ENCODE results near the gene HLA-DQA2. TPM values are rescaled to one million over a fixed set of nuclear protein-coding genes. Genes with fewer than 3 reads are reported as not detected.

Gene HLA-DQA2
- total and polyA plus RNA-seq, 2 of the 4 experiments (the other 2 are of a cell fraction): not detected

- dilution Hi-C loops (cut with HindIII; ENCODE audit: low sequenced_read_pairs, unreplicated experiment): no loop called here
- CTCF ChIA-PET: no interaction called here
- no peak overlapping the region for H2AK9ac ChIP-seq (replicated peaks; ENCODE audit: low read depth, low read length, poor library complexity)
- H2BK120ac ChIP-seq (ENCODE audit: low read depth, low read length): no peak overlapping the region
- intact Hi-C loops (cut with micrococcal nuclease): loop anchor here (5.0 kb wide), 1 partner anchor 100 kb away; no protein-coding TSS in a partner anchor
- BruUV-seq (replicated peaks): no TSS peak
- H3K4ac ChIP-seq (ENCODE audit: low read depth, low read length): no peak overlapping the region
- H3K56ac ChIP-seq (ENCODE audit: extremely low read depth, insufficient read depth, low read length): no peak overlapping the region
- no peak overlapping the region for H4K8ac ChIP-seq (ENCODE audit: low read depth in 2 of 2, low read length in 2 of 2)
- TF ChIP-seq MXI1 (IDR thresholded peaks at IDR 0.05; ENCODE audit: borderline replicate concordance, low read depth, low read length) (no peak), MAFK (IDR thresholded peaks at IDR 0.05; ENCODE audit: low read depth, low read length) (no peak), BHLHE40 (IDR thresholded peaks at IDR 0.05; ENCODE audit: low read depth, low read length) (no peak), CTCF (conservative IDR thresholded peaks at IDR 0.05; ENCODE audit: low read depth, low read length) (no peak), MAZ (IDR thresholded peaks at IDR 0.05; ENCODE audit: borderline replicate concordance, low read depth, low read length) (no peak), RFX5 (IDR thresholded peaks at IDR 0.05; ENCODE audit: low read depth, low read length) (no peak), CHD1 (IDR thresholded peaks at IDR 0.05; ENCODE audit: low read depth, low read length) (no peak), FOS (IDR thresholded peaks at IDR 0.05; ENCODE audit: low read depth, low read length) (no peak), RCOR1 (IDR thresholded peaks at IDR 0.05; ENCODE audit: insufficient replicate concordance, low read length) (no peak), RAD21 (IDR thresholded peaks at IDR 0.05; ENCODE audit: low read length) (no peak), USF2 (IDR thresholded peaks at IDR 0.05; ENCODE audit: low read depth, low read length) (no peak), CEBPB (IDR thresholded peaks at IDR 0.05; ENCODE audit: low read depth, low read length) (no peak)
- H3K36me3 ChIP-seq (ENCODE audit: control insufficient read depth, insufficient read depth, low read length): no peaks in the 10 kb centered on the region
- no peak overlapping the region for H3K9ac ChIP-seq (ENCODE audit: low read depth, low read length)
- H3K9me1 ChIP-seq (ENCODE audit: insufficient read depth, low read length): no peaks in the 10 kb centered on the region
- no peak overlapping the region for H3K4me3 ChIP-seq (ENCODE audit: insufficient read depth, low read depth, low read length)
- no peak overlapping the region for H4K91ac ChIP-seq (ENCODE audit: insufficient read depth, low read depth, low read length)
- H4K20me1 ChIP-seq (ENCODE audit: insufficient read depth, low read length): no peaks in the 10 kb centered on the region
- DNase-seq: no peak
- POLR2A ChIA-PET (ENCODE audit: unreplicated experiment): no interaction called here
- H3K79me1 ChIP-seq (ENCODE audit: low read depth in 1 of 2, low read length in 2 of 2): no peaks in the 10 kb centered on the region
- no peak overlapping the region for H3K27ac ChIP-seq (ENCODE audit: insufficient read depth, low read length)
- H3K9me3 ChIP-seq (ENCODE audit: control insufficient read depth, insufficient read depth, low read length): no peaks in the 10 kb centered on the region
- WGBS, 2 experiments (ENCODE audit: extremely low coverage in 2 of 2, insufficient read length in 1 of 2): no CpG with 5 or more reads among the region's 8 CpGs
- H3K23ac ChIP-seq (ENCODE audit: low read depth, low read length): no peak overlapping the region
- in situ Hi-C loops (cut with MboI; ENCODE audit: low sequenced_read_pairs): no loop called here
- no peaks in the 10 kb centered on the region for H3K4me1 ChIP-seq (ENCODE audit: control insufficient read depth, insufficient read depth, low read length)
- no peak overlapping the region for H3K18ac ChIP-seq (ENCODE audit: low read depth, low read length)
- no peak overlapping the region for H3K4me2 ChIP-seq (ENCODE audit: low read depth, low read length)
- no peak overlapping the region for H2BK5ac ChIP-seq (ENCODE audit: low read depth, low read length, poor library complexity, severe bottlenecking)
- no peak overlapping the region for H2AFZ ChIP-seq (replicated peaks; ENCODE audit: low read length, poor library complexity)
- no peak overlapping the region for H2AK5ac ChIP-seq (ENCODE audit: low read depth, low read length)
- H4K5ac ChIP-seq (ENCODE audit: low read depth, low read length): no peak overlapping the region
- H2BK15ac ChIP-seq (ENCODE audit: low read depth, low read length): no peak overlapping the region
- H3K14ac ChIP-seq (replicated peaks; ENCODE audit: low read depth, low read length): no peak overlapping the region
- peaks cover 1% of the 10 kb centered on the region for H3K27me3 ChIP-seq (ENCODE audit: control insufficient read depth, insufficient read depth, low read length)
- no peak for ATAC-seq (ENCODE audit: low read depth)
- H2BK20ac ChIP-seq (ENCODE audit: low read depth, low read length): no peak overlapping the region
These were observed 11.4 kb downstream of the HLA-DQA2 start for GRCh38 chr6:32752580-32752979.
